GM12864 (cell line): Measurements from ENCODE around the gene FLACC1.
A peak's percentile ranks its signal among the peaks of the same experiment; 100 is the strongest.

Source experiments
- DNase-seq: peaks from one replicate; pipeline ENCODE4 v3.0.0-alpha.2; 2011; ENCODE audit warnings: low read depth
- H3K4me3 ChIP-seq: 2 replicates; pipeline ENCODE4 v1.5.1; 2011; ENCODE audit warnings: mild to moderate bottlenecking, low read depth, low read length, control low read depth
- CTCF ChIP-seq: IDR thresholded peaks from 2 replicates; pipeline ENCODE4 v1.5.1; 2011; ENCODE audit warnings: low read depth, mild to moderate bottlenecking, moderate library complexity, low read length, control low read depth, inconsistent platforms; ENCODE audit errors: missing control alignments

The FLACC1 gene

GRCh38 chr2:201260302-201260800, 96.8 kb downstream of the FLACC1 start, which contains the start of gene CASP8:
TSS of gene CASP8 (plus strand) at chr2:201260536. CDS start at chr2:201266487, 5,951 bp downstream.
- H3K4me3 ChIP-seq: peak within 1 kb of the TSS; percentile 44
- no peak for TF ChIP-seq CTCF
- DNase-seq: peak; percentile 30

GRCh38 chr2:201258666-201259615, 98.2 kb downstream of the FLACC1 start:
- peak overlapping the region; percentile 26 for H3K4me3 ChIP-seq
- peak; percentile 6 for TF ChIP-seq CTCF
- DNase-seq: no peak

GRCh38 chr2:201257956-201258665, 99.0 kb downstream of the FLACC1 start:
- TF ChIP-seq CTCF: no peak
- peak overlapping the region; percentile 26 for H3K4me3 ChIP-seq
- peak; percentile 87 for DNase-seq

- DNase-seq: no peak
- peak; percentile 2 for TF ChIP-seq CTCF
Observed at GRCh38 chr2:201257381-201257955, 99.7 kb downstream of the FLACC1 start.

GRCh38 chr2:201256082-201256481, 101.1 kb downstream of the FLACC1 start:
- no peak for TF ChIP-seq CTCF
- no peak for DNase-seq

More at GRCh38 chr2:201257381-201257955, 99.7 kb downstream of the FLACC1 start:
- peak overlapping the region; percentile 26 for H3K4me3 ChIP-seq

GRCh38 chr2:201255408-201256033, 101.6 kb downstream of the FLACC1 start:
- no peak for TF ChIP-seq CTCF
- no peak for DNase-seq

More at GRCh38 chr2:201256082-201256481, 101.1 kb downstream of the FLACC1 start:
- H3K4me3 ChIP-seq: no peak overlapping the region

More at GRCh38 chr2:201255408-201256033, 101.6 kb downstream of the FLACC1 start:
- no peak overlapping the region for H3K4me3 ChIP-seq
